Measurements from ENCODE around the gene LPCAT1.
A peak's percentile ranks its signal among the peaks of the same experiment; 100 is the strongest.

LPCAT1 gene

DNA sequence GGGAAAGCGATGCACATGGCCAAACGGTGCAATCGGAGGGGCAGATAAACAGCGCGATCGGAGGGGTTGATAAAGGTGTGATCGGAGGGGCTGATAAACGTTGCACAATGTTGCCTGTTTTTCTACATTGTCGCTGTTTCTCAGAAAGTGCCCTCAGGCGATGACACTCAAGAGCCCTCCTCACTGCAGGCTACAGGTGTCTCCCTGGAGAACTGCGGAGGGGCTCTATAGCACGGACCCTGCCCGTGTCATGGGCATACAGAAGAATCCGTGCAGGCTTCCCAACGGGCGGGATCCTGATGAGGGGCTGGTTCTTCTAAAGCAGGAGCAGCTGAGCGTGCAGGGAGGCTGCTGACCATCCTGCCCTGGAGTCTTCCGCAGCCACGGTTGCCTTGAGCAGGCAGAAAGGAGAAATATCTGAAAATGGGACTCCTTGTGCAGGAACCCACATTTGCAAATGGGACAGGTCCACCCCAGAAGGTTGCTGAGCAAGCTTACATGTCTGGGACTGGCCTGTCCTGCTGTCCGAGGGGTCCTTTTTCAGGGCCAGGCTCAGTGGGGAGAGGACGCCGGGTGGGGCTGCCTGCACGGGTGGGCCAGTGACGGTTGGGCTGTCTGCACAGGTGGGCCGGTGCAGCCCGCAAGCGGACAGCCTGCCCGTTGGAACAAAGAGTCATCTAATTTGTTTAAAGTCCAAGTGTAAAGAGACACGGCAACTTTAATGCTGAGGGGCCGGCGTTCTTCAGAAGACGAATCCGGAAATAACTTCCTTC lies 25.1 kb upstream of the LPCAT1 start:
- TF ChIP-seq, protein P1, sequence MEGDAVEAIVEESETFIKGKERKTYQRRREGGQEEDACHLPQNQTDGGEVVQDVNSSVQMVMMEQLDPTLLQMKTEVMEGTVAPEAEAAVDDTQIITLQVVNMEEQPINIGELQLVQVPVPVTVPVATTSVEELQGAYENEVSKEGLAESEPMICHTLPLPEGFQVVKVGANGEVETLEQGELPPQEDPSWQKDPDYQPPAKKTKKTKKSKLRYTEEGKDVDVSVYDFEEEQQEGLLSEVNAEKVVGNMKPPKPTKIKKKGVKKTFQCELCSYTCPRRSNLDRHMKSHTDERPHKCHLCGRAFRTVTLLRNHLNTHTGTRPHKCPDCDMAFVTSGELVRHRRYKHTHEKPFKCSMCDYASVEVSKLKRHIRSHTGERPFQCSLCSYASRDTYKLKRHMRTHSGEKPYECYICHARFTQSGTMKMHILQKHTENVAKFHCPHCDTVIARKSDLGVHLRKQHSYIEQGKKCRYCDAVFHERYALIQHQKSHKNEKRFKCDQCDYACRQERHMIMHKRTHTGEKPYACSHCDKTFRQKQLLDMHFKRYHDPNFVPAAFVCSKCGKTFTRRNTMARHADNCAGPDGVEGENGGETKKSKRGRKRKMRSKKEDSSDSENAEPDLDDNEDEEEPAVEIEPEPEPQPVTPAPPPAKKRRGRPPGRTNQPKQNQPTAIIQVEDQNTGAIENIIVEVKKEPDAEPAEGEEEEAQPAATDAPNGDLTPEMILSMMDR (IDR thresholded peaks at IDR 0.05; ENCODE audit: low read depth, low read length): no peak
- DNase-seq (ENCODE audit: low read depth in 2 of 2): no peak
- H3K4me3 ChIP-seq (replicated peaks in 1 of 2; ENCODE audit: low read depth in 2 of 2, low read length in 2 of 2): no peak overlapping the region

DNA sequence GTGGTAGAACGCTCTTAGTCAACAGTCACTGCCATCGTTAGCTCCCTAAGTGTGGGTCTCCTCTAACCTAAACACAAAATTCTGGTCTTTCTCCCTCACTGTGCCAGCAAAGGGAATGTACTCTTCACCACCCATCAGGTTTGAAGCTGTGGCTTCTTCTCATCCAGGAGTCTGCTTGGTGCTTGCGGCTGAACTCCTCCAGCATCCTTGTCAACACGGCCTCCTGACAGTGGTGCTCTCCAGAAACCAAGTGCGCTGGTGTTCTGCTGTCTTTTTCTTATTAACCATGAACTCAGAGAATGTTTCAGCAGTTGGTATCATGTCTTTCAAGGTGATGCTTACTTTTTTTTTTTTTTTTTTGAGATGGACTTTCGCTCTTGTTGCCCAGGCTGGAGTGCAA lies 23.9 kb upstream of the LPCAT1 start:
- H3K4me3 ChIP-seq (replicated peaks in 1 of 2; ENCODE audit: low read depth in 2 of 2, low read length in 2 of 2): no peak overlapping the region
- TF ChIP-seq, protein P1 (IDR thresholded peaks at IDR 0.05; ENCODE audit: low read depth, low read length): no peak
- DNase-seq (ENCODE audit: low read depth in 2 of 2): no peak

DNA sequence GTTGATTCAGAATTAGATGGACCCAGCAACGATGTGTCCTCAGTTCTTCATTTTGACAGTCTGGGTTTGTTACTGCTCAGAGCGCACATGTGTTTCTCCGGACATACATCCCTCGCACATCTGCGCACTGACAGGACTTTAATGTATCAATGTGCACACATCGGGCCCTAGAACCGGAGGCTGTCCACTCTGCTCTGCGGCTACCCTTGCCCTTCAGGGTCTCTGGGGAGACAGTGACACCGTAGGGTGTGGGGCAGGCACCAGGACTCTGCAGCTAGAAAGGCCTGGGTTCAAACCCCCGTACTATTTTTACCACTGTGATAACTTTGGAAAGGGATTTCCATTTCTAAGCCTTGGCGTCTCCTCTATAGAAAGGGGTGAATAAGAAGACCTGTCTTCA lies 23.5 kb upstream of the LPCAT1 start:
- TF ChIP-seq, protein P1 (IDR thresholded peaks at IDR 0.05; ENCODE audit: low read depth, low read length): no peak
- no peak for DNase-seq (ENCODE audit: low read depth in 2 of 2)
- H3K4me3 ChIP-seq (replicated peaks in 1 of 2; ENCODE audit: low read depth in 2 of 2, low read length in 2 of 2): no peak overlapping the region

DNA sequence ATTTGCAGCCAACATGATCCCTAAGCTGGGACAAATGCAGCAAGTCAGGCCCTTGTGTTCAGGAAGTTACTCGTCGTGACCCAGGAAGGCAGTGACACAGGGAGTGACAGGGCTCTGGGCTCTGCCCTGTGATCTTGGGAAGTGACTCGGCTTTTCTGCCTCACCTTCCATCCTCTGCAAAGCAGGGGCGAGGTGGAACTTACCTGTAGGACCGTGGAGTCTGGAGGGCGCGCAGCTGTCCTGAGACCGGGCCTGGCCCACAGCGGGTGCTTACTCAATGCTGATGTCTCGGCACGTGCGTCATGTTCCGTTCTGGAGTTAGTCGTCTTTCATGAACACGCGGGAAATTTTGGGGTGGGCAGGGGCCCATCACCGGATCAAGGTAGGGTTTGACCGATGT lies 22.8 kb upstream of the LPCAT1 start:
- DNase-seq (ENCODE audit: low read depth in 2 of 2): no peak
- no peak overlapping the region for H3K4me3 ChIP-seq (replicated peaks in 1 of 2; ENCODE audit: low read depth in 2 of 2, low read length in 2 of 2)
- TF ChIP-seq, protein P1 (IDR thresholded peaks at IDR 0.05; ENCODE audit: low read depth, low read length): no peak

DNA sequence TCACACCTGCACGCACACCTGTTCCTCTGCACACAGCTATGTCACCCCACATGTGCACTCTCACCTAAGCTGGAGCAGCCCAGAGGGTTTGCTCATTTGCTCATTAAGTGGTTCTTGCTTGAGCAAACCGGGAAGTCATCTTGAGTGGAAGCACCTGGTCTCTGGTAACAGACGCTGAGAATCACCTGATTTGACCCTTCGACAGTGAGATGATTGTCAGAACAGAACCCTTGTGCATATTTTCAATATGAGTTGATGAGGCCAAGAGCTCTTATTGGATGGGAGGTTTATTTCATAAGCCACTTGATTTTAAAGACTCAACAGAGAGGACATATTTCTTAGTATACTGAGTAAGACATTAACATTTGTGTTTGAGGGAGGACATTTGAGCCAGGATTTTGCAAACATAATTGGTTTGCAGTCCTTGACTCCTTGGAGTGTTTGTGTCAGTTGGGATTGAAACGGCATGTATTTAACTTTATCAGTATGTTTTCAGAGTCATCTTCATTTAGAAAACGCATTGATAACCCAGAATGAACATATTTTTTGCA lies 22.1 kb upstream of the LPCAT1 start:
- no peak overlapping the region for H3K4me3 ChIP-seq (replicated peaks in 1 of 2; ENCODE audit: low read depth in 2 of 2, low read length in 2 of 2)
- TF ChIP-seq, protein P1 (IDR thresholded peaks at IDR 0.05; ENCODE audit: low read depth, low read length): no peak
- DNase-seq (ENCODE audit: low read depth in 2 of 2): peak in 1 of 2 donors; percentile 19

DNA sequence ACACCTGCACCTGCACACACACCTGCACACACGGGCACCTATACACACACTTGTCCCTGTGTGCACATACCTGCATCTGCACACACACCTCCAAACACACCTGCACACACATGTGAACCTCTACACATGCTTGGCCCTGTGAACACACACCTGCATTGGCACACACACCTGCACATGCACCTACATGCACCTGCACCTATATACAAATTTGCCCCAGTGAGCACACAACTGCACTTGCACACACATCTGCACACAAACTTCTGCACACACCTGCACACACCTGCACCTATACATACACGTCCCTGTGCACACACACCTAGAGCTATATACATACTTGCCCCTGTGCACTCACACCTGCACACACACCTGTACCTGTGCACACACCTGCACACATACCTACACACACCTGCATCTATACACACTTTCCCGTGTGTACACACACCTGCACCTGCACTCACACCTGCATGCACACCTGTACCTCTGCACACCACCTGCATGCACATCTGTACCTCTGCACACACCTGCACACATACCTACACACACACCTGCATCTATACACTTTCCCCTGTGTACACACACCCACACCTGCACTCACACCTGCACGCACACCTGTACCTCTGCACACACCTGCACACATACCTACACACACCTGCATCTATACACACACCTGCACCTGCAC lies 21.5 kb upstream of the LPCAT1 start:
- TF ChIP-seq, protein P1 (IDR thresholded peaks at IDR 0.05; ENCODE audit: low read depth, low read length): no peak
- no peak overlapping the region for H3K4me3 ChIP-seq (replicated peaks in 1 of 2; ENCODE audit: low read depth in 2 of 2, low read length in 2 of 2)
- no peak for DNase-seq (ENCODE audit: low read depth in 2 of 2)
